Measurements from ENCODE around the gene KRTAP22-2. TPM values are rescaled to one million over a fixed set of nuclear protein-coding genes. Genes with fewer than 3 reads are reported as not detected.

The KRTAP22-2 gene
- total RNA-seq, 1 donor from 2014 or later: not detected

DNA sequence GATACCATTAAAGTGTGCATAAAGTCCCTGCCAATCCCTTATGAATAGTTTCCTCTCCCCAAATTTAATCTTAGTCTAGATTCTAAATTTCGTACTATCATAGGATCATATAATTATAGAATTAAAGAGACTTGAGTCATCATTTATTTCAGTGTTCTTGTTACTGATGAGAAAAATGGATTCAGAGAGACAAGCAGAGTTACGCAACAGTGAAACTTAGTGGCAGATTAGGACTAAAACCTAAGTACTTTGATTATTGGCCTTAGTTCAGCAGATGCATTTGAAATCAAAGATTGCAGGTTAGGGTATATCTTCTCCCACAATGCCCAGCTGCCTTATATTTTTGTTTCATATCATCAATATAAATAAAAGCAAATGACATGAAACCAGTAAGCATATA is 28.2 kb downstream of the KRTAP22-2 start:
- no peak for DNase-seq

DNA sequence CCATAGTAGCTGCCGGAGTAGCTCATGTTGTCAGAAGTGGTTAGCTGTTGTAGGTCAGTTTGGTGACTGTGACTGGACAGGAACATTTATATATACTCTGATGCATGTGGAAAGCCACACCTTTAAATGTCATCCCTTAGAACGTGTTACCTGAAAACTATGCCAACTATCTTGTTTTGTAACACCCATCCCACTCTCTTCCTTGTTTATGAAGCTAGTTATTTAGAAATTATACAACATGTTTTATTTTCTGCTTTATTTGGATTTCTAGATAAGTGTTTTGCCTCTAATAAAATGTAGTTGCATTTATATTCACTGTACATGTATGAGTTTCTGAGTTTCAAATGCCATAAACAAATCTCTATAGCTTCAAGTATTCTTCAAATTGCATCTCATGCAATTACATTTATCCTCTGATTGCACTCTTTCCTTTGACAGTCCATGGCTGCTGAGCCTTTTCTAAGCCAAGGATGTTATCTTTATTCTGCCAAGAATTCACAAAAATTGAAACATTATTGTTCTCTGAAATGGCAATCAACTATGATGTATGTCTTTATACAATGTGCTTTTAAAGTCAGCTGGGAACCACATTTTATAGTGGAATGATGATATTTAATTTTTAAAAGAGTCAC is 28.8 kb downstream of the KRTAP22-2 start, which contains the start of gene KRTAP19-7:
Gene KRTAP19-7, minus strand, starts transcription at position 51 of the 632 bp plus-strand sequence. Its CDS starts 25 bp downstream, at position 26.
- DNase-seq: peak; percentile 2

DNA sequence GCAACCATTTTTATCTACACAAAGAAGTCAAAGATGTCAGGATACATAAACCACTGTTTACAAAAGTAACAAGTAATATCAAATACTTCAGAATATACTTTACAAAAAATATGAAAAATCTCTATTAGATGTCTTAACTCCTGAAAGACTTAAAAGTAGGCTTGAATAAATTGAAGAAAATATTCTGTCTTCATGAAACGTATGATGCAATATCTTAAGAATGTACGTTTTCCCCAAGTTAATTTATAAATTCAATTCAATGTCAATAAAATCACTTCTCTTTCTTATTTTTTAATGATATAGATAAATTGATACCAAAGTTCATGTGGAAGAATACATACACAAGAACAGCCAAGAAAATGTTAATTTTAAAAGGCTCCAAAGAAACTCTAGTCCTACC is 35.1 kb downstream of the KRTAP22-2 start:
- no peak for DNase-seq

DNA sequence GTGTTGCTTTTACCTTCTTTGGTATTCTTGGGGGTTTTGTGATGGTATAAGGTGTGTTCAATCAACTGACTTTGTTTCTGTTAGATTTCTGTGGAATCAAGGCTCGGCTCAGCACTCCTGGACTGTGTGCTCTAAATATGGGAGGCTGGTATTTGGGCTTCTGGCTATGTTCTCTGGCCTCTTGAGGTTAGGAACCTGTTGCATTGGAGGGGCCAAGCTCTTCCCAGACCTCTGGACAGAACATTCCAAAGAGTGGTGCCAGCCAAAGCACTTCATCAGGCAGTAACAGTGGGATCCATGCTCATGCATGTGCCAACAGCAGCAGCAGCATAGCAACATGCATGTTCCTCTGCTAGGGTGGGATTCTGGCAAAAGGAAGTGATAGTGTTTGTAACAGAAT is 37.4 kb downstream of the KRTAP22-2 start:
- DNase-seq: no peak

DNA sequence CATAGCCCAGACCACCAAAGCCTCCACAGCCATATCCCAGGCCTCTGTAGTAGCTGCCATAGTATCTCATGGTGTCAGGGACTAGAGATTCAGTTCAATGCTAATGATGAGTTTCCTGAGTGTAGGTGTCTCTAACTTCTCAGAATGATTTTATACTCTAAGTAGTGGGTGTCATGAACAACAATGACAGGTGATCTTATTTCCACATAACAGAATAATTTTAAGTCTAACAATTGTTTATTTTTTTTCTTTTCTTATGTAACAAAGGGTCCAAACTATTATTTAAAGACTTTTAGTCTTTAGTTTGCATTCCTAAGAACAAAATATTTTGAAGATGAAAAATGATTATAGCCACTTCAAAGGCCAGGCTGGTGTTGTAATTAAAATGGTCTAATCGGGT is 48.4 kb downstream of the KRTAP22-2 start, which contains the start of gene KRTAP19-6:
Gene KRTAP19-6, minus strand, starts transcription at position 101 of the 400 bp plus-strand sequence. Its CDS starts 31 bp downstream, at position 70.
- DNase-seq: no peak

Small RNAs within 50 kb of the gene (small RNA-seq; reads per million reads assigned to genes)
- gene KRTAP20-1 (ENCODE audit: low replicate concordance): not detected
- gene KRTAP20-4 (ENCODE audit: low replicate concordance): not detected
- gene KRTAP22-1 (ENCODE audit: low replicate concordance): not detected
- gene KRTAP22-2 (ENCODE audit: low replicate concordance): not detected

Other genes starting within 250 kb of the KRTAP22-2 start
- not detected for gene KRTAP23-1, start 241.8 kb downstream of the KRTAP22-2 start, total RNA-seq
- gene KRTAP13-2, start 218.1 kb downstream of the KRTAP22-2 start, total RNA-seq: 2.9 TPM
- gene KRTAP13-1, start 194.4 kb downstream of the KRTAP22-2 start, total RNA-seq: 0.99 TPM
- gene KRTAP13-3, start 164.5 kb downstream of the KRTAP22-2 start, total RNA-seq: not detected
- gene KRTAP13-4, start 160.2 kb downstream of the KRTAP22-2 start, total RNA-seq: not detected
- not detected for gene KRTAP15-1, start 150.1 kb downstream of the KRTAP22-2 start, total RNA-seq
- gene KRTAP19-1, start 110.0 kb downstream of the KRTAP22-2 start, total RNA-seq: 11.4 TPM
- gene KRTAP19-2, start 103.0 kb downstream of the KRTAP22-2 start, total RNA-seq: not detected
- gene KRTAP19-3, start 98.4 kb downstream of the KRTAP22-2 start, total RNA-seq: 9.7 TPM
- gene KRTAP19-4, start 93.2 kb downstream of the KRTAP22-2 start, total RNA-seq: not detected
- 25.9 TPM for gene KRTAP19-5, start 88.3 kb downstream of the KRTAP22-2 start, total RNA-seq
- not detected for gene KRTAP19-6, start 48.5 kb downstream of the KRTAP22-2 start, total RNA-seq
- not detected for gene KRTAP19-7, start 29.1 kb downstream of the KRTAP22-2 start, total RNA-seq
- not detected for gene KRTAP6-3, start 2.0 kb upstream of the KRTAP22-2 start, total RNA-seq
- gene KRTAP6-2, start 8.5 kb upstream of the KRTAP22-2 start, total RNA-seq: not detected
- gene KRTAP22-1, start 10.7 kb upstream of the KRTAP22-2 start, total RNA-seq: not detected
- not detected for gene KRTAP6-1, start 23.5 kb upstream of the KRTAP22-2 start, total RNA-seq
- gene KRTAP20-1, start 26.0 kb upstream of the KRTAP22-2 start, total RNA-seq: not detected
- not detected for gene KRTAP20-4, start 30.2 kb upstream of the KRTAP22-2 start, total RNA-seq
- gene KRTAP20-2, start 44.8 kb upstream of the KRTAP22-2 start, total RNA-seq: 1.2 TPM
- not detected for gene KRTAP20-3, start 52.5 kb upstream of the KRTAP22-2 start, total RNA-seq
- gene KRTAP21-3, start 128.4 kb upstream of the KRTAP22-2 start, total RNA-seq: not detected
- gene KRTAP21-2, start 156.9 kb upstream of the KRTAP22-2 start, total RNA-seq: 1.3 TPM
- not detected for gene KRTAP21-1, start 165.0 kb upstream of the KRTAP22-2 start, total RNA-seq
- 2.5 TPM for gene KRTAP8-1, start 222.9 kb upstream of the KRTAP22-2 start, total RNA-seq
- gene KRTAP7-1, start 239.4 kb upstream of the KRTAP22-2 start, total RNA-seq: 3.4 TPM